NCI-H748 (cell line): Measurements from ENCODE around the gene KRTAP10-10.
"Not testable (repeated sequence)": the region's sequence is repeated elsewhere in the genome, so short reads cannot be mapped to it uniquely, and the experiment has no call there.

Source experiments
- DNase-seq: peaks from one replicate; lab custom pipeline; 2025; ENCODE audit not compliant: unreplicated experiment; lab: John Stamatoyannopoulos, UW

The KRTAP10-10 gene

DNA sequence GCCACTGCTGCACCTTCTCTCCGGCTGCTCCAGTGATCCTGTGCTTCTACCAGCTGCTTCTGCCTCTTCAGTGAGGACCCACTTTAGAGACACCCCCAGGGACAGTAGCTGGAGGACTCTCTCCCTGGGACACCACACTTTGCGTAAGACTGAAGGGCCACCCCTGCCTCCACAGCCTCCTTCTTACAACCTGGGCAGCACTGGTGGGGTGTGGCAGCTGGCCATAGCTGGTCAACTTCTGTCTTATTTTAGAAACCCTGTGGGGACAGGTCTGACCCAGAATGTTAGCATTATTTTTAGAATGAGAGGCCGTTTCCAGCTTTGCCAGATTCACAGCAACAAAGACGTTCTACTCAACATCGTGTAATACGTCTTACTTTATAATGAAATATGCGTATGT is 11.4 kb upstream of the KRTAP10-10 start:
- DNase-seq, result no peak

DNA sequence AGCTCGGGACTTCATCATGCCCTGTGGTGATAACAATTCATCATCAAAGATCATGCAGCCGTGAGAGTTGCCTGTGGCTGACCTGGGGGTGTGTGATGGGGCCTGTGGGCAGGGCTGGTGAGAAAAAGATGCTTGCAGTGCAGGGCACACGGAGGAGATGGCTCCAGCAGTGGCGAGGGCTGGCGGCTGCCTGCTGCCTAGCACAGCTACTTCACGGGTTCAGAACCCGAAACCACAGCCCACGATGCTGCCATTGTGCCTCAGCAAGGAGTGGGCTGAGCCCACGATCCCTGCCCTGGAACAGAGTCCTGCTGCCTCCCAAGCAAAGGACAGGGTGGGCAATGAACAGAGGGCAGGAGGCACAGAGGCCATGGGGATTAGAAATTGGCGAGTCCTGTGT is 10.9 kb upstream of the KRTAP10-10 start:
- no peak for DNase-seq

DNA sequence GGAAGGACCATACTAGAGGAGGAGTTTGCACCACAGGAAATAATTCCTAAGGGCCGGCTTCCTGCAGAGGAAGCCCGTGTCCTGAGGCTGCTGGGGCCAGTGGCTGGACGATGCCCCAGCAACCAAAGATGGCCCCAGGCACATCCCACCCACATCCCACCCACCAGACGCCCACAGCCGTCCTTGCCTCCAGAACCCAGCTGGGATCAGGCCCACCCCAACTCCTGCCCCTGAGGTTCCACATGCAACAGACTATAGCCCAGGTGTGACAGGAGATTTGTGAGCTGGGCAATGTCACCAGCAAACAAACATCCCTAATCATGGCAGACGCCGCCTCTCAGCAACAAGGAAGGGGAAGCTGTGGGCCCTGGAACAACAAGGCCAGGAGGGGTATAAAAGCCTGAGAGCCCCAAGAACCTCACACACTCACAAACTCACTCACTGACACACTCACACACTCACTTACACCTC is 10.4 kb upstream of the KRTAP10-10 start, which contains the start of gene KRTAP10-9:
KRTAP10-9 (plus strand) TSS at position 421 of the 471 bp plus-strand sequence. CDS start 79 bp downstream, outside the sequence.
- no peak for DNase-seq

DNA sequence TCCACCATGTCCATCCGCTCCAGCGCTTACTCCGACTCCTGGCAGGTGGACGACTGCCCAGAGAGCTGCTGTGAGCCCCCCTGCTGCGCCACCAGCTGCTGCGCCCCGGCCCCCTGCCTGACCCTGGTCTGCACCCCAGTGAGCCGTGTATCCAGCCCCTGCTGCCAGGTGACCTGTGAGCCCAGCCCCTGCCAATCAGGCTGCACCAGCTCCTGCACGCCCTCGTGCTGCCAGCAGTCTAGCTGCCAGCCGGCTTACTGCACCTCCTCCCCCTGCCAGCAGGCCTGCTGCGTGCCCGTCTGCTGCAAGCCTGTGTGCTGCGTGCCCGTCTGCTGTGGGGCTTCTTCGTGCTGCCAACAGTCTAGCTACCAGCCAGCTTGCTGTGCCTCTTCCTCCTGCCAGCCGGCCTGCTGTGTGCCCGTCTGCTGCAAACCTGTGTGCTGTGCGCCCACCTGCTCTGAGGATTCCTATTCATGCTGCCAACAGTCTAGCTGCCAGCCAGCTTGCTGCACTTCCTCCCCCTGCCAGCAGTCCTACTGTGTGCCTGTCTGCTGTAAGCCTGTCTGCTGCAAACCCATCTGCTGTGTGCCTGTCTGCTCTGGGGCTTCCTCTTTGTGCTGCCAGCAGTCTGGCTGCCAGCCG is 9.9 kb upstream of the KRTAP10-10 start:
- not testable (repeated sequence) for DNase-seq

DNA sequence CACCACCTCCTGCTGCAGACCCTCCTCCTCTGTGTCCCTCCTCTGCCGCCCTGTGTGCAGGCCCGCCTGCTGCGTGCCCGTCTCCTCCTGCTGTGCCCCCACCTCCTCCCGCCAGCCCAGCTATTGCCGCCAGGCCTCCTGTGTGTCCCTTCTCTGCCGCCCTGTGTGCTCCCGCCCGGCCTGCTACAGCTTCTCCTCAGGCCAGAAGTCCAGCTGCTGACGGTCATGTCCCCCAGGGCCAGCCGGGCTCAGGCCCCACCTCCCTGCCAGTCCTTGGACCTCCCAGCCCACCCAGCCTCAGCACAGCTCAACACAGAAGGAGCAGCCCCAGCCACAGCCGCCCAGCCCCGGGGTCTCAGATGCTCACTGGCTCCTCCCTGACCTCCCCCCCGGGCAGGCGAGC is 9.3 kb upstream of the KRTAP10-10 start:
- not testable (repeated sequence) for DNase-seq

DNA sequence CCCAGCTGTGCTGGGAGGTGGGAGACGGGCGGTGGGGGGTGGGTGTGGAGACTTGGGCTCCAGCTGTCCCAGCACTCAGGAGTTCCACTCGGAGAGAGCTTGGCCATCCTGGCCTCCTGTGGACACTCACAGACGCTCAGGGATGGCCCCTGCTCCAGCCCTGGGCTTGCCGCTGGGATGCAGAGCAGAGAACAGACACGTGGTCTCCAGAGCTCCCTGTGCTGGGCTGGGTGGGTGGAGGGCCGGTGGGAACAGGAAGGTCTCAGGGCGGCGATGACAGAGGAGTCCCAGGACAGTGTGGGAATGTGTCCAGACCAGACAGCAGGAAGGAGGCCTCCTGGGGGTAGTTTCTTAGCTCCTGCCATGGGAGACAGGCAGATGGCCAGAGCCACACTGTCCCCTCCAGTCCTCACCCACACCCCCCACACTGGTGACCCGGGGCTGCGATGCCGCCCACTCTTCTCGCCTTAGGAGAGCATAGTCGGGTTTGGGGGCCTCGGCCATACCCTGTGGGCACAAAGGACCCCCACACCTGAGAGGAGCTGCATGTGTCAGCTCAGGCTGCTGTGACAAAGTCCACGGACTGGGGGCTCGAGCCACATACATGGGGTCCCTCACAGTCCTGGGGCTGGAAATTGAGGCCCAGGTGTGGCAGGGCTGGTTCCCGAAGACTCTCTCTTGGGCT is 8.3 kb upstream of the KRTAP10-10 start:
- no peak for DNase-seq

DNA sequence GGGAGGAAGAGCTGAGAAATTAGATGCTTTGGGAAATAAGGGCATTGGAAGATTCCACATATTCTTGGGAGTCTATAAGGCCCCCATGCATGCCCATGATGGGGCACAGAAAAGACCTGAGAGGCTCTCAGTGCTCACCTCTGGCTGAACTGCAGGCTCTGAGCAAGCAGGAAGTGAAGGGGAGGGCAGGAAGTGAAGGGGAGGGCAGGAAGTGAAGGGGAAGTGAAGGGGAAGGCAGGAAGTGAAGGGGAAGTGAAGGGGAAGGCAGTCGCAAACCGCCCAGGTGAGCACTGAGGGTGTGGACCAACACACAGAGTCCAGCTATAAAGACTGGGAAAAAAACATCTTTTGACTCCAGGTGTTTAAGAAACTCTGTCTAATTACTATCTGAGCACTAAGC is 6.7 kb upstream of the KRTAP10-10 start:
- DNase-seq, result no peak

DNA sequence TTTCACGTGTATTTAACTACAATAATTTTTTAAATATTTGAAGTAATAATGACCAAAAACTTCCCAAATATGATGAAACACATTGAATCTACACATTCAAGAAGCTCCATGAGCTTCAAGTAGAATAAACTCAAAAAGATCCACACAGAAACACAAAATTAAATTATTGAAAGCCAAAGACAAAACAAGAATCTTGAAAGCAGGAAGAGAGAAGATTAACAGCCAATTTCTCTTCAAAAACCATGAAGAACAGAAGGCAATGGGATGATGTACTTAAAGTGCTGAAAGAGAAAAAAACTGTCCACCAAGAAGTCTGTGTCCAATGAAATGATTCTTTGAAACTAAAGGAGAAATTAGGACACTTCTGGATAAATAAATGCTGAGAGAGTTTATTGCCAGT is 5.1 kb upstream of the KRTAP10-10 start:
- DNase-seq, result no peak

DNA sequence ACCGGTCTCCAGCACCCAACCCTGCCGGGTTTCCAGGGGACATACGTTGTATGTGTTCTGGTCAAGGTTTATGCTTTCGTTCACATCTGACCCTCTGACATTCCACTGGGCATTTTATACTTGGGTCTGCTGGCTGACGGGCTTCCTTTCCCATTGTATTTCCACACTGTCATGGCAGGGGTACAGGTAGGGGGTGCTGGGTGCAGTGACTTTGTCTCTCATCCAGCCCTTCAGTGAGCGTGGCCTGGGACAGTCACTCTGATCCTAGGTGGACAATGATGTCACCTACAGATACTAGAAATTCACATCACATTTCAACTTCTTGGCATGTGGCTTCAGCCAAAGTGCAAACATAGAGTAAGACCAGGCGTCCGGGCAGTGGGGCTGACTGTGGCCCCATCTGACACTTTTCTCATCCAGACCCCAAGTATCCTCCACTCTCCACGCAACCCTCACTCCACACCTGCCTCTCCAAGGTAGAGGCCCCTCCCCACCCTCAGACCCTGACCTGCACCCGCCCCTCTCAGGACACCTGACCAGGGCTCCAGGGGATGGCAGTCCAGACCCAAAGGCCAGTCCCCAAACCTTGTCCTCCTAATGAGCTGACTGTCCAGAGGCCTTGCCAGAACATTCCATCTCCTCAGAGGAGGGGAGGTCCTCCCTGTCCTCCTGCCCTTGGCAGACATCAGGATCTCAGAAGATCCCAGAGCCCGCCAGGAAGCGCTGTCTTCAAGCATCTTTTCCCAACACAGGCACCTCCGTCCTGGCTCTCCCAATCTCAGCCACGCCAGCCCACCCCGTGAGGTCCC is 743 bp upstream of the KRTAP10-10 start:
- no peak for DNase-seq

DNA sequence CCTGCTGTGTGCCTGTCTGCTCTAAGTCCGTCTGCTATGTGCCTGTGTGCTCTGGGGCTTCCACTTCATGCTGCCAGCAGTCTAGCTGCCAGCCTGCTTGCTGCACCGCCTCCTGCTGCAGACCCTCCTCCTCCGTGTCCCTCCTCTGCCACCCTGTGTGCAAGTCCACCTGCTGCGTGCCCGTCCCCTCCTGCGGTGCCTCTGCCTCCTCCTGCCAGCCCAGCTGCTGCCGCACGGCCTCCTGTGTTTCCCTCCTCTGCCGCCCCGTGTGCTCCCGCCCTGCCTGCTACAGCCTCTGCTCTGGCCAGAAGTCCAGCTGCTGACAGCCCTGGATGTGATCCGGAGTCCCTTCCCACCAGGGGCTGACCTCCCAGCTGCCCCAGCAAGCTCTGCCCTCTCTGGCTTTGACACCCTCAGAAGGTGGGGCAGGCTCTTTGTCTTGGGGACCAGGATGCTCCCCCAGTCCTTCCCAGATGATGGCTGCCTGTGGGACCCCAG is 744 bp downstream of the KRTAP10-10 start:
- not testable (repeated sequence) for DNase-seq

DNA sequence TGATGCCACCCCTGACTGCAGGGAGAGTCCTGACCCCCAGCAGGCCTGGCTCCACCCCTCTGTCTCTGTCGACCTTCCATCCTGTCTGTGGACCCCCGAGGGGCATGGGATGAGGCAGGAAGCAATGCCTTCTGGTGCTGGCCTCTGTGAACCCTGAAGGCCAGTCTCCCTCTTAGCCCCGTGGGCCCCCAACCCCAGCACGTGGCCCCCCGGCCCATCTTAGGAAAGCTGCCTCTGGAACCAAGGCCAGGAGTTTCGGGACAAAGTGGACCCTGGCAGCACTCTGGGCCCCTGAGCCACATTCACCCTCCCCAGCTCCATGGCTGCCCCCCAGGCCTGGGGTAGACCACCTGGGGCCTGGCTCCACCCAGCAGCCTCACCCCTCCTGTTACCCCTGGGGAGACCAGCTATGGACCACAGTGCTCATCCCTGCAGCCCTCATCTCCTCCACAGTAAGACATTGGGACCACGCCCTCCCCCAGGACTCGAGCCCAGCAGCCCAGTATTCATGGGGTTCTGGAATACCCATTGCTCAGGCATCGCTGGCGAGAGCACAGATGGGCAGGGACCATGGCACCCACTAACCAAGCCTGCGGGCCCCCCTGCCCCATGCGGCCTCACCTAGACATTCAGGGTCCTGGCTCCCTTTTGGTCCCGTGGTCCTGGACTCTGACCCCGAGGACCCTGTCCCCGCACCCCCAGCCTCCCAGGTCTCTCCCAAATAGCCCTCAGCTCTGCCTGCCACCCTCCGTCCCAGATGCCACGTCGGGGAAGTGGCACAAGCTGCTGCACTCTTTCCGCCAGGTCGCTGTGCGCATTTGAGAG is 1.6 kb downstream of the KRTAP10-10 start:
- DNase-seq, result not testable (repeated sequence)

DNA sequence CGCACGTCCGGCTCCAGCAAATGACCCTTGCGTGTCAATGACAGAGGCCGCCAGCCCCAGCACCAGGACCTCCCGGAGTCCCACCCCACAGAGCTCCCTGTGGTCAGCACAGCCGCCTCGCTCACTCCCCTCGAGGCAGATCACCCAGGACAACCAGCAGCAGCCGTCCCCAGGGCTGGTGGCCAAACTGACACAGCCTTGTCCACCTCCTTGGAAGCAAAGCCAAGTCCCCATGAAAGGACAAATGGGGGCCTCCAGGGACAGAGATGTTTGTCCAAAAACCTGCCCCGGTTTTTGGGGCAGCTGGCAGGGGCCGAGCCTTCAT is 2.1 kb downstream of the KRTAP10-10 start:
- no peak for DNase-seq

DNA sequence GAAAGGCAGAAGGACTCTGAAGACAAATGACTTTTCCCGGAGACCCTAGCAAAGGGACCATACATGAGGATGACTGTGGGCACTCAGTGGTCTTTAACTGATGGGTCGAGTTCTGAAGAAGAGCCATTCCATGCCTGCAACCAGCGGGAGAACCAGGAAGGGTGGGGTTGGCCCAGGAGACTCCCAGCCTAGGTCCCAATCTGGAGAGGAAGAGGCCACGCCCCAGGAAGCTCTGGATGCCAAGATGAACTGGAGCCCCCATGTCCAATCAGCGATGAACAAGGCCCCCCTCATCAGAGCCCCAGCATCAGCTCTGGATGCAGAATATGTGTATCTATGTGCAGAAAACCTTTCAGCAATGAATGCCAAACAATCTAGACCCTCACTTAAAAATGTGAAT is 3.6 kb downstream of the KRTAP10-10 start:
- no peak for DNase-seq

DNA sequence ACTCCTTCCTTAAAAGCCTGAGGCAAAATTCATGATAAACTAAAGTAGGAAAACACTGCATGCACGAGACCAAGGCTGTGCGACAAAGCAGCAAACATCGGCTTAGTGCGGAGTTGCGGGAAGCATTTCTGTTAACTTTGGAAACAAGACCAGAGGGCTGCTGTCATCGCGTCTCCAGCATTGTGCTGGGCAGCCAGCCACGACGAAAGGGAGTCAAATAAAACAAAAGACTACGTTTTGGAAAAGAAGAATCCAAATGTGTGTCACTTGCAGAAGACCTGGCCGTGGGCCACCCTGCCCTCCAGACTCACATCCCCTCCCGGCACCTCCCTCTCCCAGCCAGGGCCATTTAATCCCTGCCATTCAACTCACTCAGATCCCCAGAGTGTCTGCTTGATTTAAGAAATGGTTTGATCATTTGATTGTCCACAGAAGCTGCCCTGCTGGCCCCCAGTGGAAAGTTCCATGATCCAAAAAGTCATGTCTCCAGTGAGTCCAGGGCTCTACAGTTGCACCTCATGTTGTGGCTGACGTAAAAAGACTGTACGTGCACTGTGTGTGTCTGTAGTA is 6.7 kb downstream of the KRTAP10-10 start:
- peak; percentile 4 for DNase-seq

DNA sequence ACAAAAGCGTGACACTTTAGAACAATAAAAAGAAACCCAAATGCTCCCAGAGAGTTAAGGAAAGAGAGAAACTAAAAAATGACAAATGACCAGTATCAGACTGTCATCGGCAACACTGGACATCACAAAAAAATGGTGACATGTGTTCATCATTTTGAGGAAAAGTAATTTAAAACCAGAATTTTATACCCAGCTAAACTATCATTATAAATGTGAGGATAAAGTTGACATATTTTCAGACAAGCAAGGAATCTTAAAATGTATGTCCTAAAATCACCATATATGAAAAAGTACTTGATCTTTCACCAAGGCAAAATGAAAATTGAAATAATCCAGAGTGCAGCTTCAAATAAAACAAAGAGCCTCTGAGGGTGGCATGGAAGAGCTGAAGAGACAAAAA is 7.7 kb downstream of the KRTAP10-10 start:
- DNase-seq, result no peak

DNA sequence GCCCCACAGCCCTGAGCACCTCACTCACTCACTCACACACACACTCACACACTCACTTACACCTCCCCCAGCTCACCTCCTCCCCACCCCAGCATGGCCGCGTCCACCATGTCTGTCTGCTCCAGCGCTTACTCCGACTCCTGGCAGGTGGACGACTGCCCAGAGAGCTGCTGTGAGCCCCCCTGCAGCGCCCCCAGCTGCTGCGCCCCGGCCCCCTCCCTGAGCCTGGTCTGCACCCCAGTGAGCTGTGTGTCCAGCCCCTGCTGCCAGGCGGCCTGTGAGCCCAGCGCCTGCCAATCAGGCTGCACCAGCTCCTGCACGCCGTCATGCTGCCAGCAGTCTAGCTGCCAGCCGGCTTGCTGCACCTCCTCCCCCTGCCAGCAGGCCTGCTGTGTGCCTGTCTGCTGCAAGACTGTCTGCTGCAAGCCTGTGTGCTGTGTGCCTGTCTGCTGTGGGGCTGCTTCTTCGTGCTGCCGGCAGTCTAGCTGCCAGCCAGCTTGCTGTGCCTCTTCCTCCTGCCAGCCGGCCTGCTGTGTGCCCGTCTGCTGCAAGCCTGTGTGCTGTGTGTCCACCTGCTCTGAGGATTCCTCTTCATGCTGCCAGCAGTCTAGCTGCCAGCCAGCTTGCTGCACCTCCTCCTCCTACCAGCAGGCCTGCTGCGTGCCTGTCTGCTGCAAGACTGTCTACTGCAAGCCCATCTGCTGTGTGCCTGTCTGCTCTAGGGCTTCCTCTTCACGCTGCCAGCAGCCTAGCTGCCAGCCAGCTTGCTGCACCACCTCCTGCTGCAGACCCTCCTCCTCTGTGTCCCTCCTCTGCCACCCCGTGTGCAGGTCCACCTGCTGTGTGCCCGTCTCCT is 9.4 kb downstream of the KRTAP10-10 start, which contains the start of gene KRTAP10-11:
KRTAP10-11 (plus strand) TSS at position 49 of the 856 bp plus-strand sequence; CDS start at position 94, 45 bp downstream.
- peak; percentile 12 for DNase-seq

DNA sequence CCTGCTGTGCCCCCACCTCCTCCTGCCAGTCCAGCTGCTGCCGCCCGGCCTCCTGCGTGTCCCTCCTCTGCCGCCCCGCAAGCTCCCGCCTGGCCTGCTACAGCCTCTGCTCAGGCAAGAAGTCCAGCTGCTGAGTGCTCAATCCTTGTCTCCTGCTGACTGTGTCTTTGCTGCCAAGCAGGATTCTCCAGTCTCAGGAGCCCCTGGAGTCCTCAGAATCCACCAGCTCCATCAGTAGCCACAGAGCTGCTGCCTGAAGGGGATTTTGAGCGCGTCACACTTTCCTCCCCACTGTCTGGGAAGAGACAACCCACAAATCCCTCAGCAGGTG is 10.0 kb downstream of the KRTAP10-10 start:
- DNase-seq, result no peak

DNA sequence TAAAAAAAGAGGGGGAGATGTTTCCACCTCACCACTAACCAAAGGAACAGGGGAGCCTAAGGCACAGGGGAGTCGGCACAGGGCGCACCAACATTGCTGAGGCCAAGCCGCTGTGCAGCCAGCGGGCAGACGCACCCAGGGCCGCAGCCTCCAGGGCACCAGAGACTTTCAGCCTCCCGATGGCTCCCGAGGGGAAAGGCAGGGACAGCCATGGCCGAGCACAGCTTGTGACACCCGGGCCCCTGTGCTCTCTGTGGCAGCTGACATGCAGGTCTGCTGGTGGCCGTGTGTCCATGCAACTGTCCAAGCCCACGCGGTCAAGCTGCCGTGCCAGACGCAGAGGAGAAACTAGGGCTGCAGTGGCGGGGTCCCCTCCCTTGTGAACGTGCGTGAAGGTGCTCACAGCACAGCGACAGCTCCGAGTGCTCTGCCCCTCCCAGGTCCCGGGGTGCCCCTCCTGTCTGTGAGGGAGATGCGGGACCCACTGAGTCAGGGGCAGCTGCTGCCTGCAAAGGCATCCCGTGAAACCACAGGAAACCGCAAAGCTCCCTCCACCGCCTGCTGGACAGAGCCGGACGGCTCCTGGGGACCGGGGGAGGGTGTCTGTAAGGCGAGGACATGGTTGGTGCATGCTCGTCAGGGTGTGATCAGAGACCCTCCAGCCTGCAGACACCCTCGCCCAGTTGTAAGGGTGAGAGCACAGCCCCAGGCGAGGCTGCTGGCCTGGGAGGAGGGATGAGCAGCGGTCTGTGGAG is 11.6 kb downstream of the KRTAP10-10 start:
- no peak for DNase-seq
